Mesendoderm (in vitro differentiated cells): ENCODE data around the gene SLC25A1.

Source experiments
- DNase-seq: peaks from one replicate; pipeline ENCODE4 v3.0.0; 2013
- H2AK5ac ChIP-seq: 2 replicates; pipeline ENCODE4 v1.6.1; 2013; ENCODE audit warnings: low read length, inconsistent platforms
- H2BK120ac ChIP-seq: 2 replicates; pipeline ENCODE4 v1.6.1; 2013; ENCODE audit warnings: low read depth, mild to moderate bottlenecking, low read length, moderate library complexity, mixed read lengths
- H2BK15ac ChIP-seq: replicated peaks from 2 replicates; pipeline ENCODE4 v1.6.1; 2013; ENCODE audit warnings: low read depth, mild to moderate bottlenecking, moderate library complexity
- H2BK5ac ChIP-seq: 2 replicates; pipeline ENCODE4 v1.6.1; 2013; ENCODE audit warnings: low read length, inconsistent platforms
- H3K18ac ChIP-seq: 2 replicates; pipeline ENCODE4 v1.6.1; 2013; ENCODE audit warnings: mild to moderate bottlenecking, low read length, mixed read lengths
- H3K23ac ChIP-seq: one replicate; pipeline ENCODE4 v1.6.1; 2013; ENCODE audit warnings: low read length
- H3K27ac ChIP-seq: 2 replicates; pipeline ENCODE4 v1.5.1; 2013; ENCODE audit warnings: low read depth, mild to moderate bottlenecking, inconsistent platforms, low read length, moderate library complexity
- H3K27me3 ChIP-seq: 2 replicates; pipeline ENCODE4 v1.6.1; 2013; ENCODE audit warnings: low read length, control low read depth, mild to moderate bottlenecking, inconsistent platforms; ENCODE audit not compliant: insufficient read depth, poor library complexity
- H3K36me3 ChIP-seq: 2 replicates; pipeline ENCODE4 v1.6.1; 2013; ENCODE audit warnings: low read length, inconsistent platforms; ENCODE audit not compliant: control insufficient read depth, insufficient read depth
- H3K4ac ChIP-seq: one replicate; pipeline ENCODE4 v1.6.1; 2013; ENCODE audit warnings: low read depth, mild to moderate bottlenecking, low read length, moderate library complexity
- H3K4me1 ChIP-seq: 2 replicates; pipeline ENCODE4 v1.6.1; 2013; ENCODE audit warnings: low read depth, low read length, inconsistent platforms; ENCODE audit not compliant: control insufficient read depth
- H3K4me2 ChIP-seq: 2 replicates; pipeline ENCODE4 v1.6.1; 2013; ENCODE audit warnings: low read length
- H3K4me3 ChIP-seq: 2 replicates; pipeline ENCODE4 v1.5.1; 2013; ENCODE audit warnings: mild to moderate bottlenecking, low read length
- H3K56ac ChIP-seq: one replicate; pipeline ENCODE4 v1.6.1; 2013; ENCODE audit warnings: low read length
- H3K79me1 ChIP-seq: 2 replicates; pipeline ENCODE4 v1.6.1; 2013; ENCODE audit warnings: low read length, inconsistent platforms
- H3K79me2 ChIP-seq: 2 replicates; pipeline ENCODE4 v1.6.1; 2013; ENCODE audit warnings: mild to moderate bottlenecking, low read length; ENCODE audit not compliant: control insufficient read depth, insufficient read depth
- H3K9ac ChIP-seq: 2 replicates; pipeline ENCODE4 v1.6.1; 2013; ENCODE audit warnings: low read length, inconsistent platforms
- H4K5ac ChIP-seq: one replicate; pipeline ENCODE4 v1.6.1; 2013; ENCODE audit warnings: low read length
- H4K8ac ChIP-seq: one replicate; pipeline ENCODE4 v1.6.1; 2013; ENCODE audit warnings: low read depth, mild to moderate bottlenecking, control low read depth, low read length, moderate library complexity
- whole genome bisulfite sequencing: extraction: QIAGEN DNeasy Blood & Tissue Kit; methylation state at CpG from one replicate; pipeline ENCODE4 v1.1.7; 2013; ENCODE audit warnings: low lambda C conversion rate, missing lambda C conversion rate; ENCODE audit not compliant: insufficient coverage; ENCODE audit errors: extremely low coverage; 5-methylcytosine and 5-hydroxymethylcytosine counted together

The SLC25A1 gene

GRCh38 chr22:19176732-19177131 lies 1.8 kb downstream of the SLC25A1 start:
- no peak overlapping the region for H3K23ac ChIP-seq
- no peak overlapping the region for H2BK120ac ChIP-seq
- no peak overlapping the region for H2AK5ac ChIP-seq
- H3K4me3 ChIP-seq = no peak overlapping the region
- DNase-seq = no peak
- H2BK5ac ChIP-seq = no peak overlapping the region
- no peak overlapping the region for H3K18ac ChIP-seq
- no peak overlapping the region for H4K8ac ChIP-seq
- no peak overlapping the region for H3K4ac ChIP-seq
- H3K27ac ChIP-seq = no peak overlapping the region
- H3K36me3 ChIP-seq = peaks cover 3% of the 10 kb centered on the region
- peaks cover 26% of the 10 kb centered on the region for H3K79me2 ChIP-seq
- H3K27me3 ChIP-seq = no peaks in the 10 kb centered on the region
- peaks cover 35% of the 10 kb centered on the region for H3K79me1 ChIP-seq
- no peak overlapping the region for H3K4me2 ChIP-seq
- H3K9ac ChIP-seq = peak overlapping the region; percentile 91
- peaks cover 13% of the 10 kb centered on the region for H3K4me1 ChIP-seq
- H4K5ac ChIP-seq = no peak overlapping the region
- H2BK15ac ChIP-seq = no peak overlapping the region
- WGBS = no CpG with 5 or more reads among the region's 12 CpGs
- H3K56ac ChIP-seq = peak overlapping the region; percentile 73

GRCh38 chr22:19176175-19176643 lies 2.3 kb downstream of the SLC25A1 start:
- Histone ChIP-seq H3K36me3 (peaks cover 3% of the 10 kb centered on the region), H3K4me1 (peaks cover 13% of the 10 kb centered on the region), H2AK5ac (no peak overlapping the region), H3K27ac (no peak overlapping the region), H3K4ac (no peak overlapping the region), H4K8ac (no peak overlapping the region), H3K27me3 (no peaks in the 10 kb centered on the region), H3K79me2 (peaks cover 28% of the 10 kb centered on the region), H3K23ac (no peak overlapping the region), H3K9ac (peak overlapping the region; percentile 91), H3K56ac (peak overlapping the region; percentile 73), H3K18ac (no peak overlapping the region), H3K79me1 (peaks cover 35% of the 10 kb centered on the region), H2BK5ac (no peak overlapping the region), H3K4me2 (no peak overlapping the region), H2BK120ac (no peak overlapping the region), H4K5ac (no peak overlapping the region), H3K4me3 (no peak overlapping the region), H2BK15ac (no peak overlapping the region)
- peak; percentile 39 for DNase-seq
- no CpG with 5 or more reads among the region's 12 CpGs for whole genome bisulfite sequencing

- H3K18ac ChIP-seq = no peak overlapping the region
- peaks cover 3% of the 10 kb centered on the region for H3K36me3 ChIP-seq
- no peak overlapping the region for H3K4me2 ChIP-seq
- no peak overlapping the region for H2AK5ac ChIP-seq
- H3K4ac ChIP-seq = no peak overlapping the region
- H4K8ac ChIP-seq = no peak overlapping the region
- no peak overlapping the region for H3K23ac ChIP-seq
- peaks cover 35% of the 10 kb centered on the region for H3K79me1 ChIP-seq
- peaks cover 13% of the 10 kb centered on the region for H3K4me1 ChIP-seq
- H2BK5ac ChIP-seq = no peak overlapping the region
- WGBS = no CpG with 5 or more reads among the region's 21 CpGs
- H3K27ac ChIP-seq = no peak overlapping the region
- H2BK120ac ChIP-seq = no peak overlapping the region
- no peak overlapping the region for H3K4me3 ChIP-seq
- no peak for DNase-seq
- peaks cover 28% of the 10 kb centered on the region for H3K79me2 ChIP-seq
- H3K27me3 ChIP-seq = no peaks in the 10 kb centered on the region
- peak overlapping the region; percentile 31 for H3K56ac ChIP-seq
- H2BK15ac ChIP-seq = no peak overlapping the region
- H3K9ac ChIP-seq = peak overlapping the region; percentile 91
- no peak overlapping the region for H4K5ac ChIP-seq
Observed at GRCh38 chr22:19175602-19176174, 2.8 kb downstream of the SLC25A1 start.

- peaks cover 1% of the 10 kb centered on the region for H3K27me3 ChIP-seq
- peaks cover 28% of the 10 kb centered on the region for H3K79me2 ChIP-seq
- H2AK5ac ChIP-seq = no peak overlapping the region
- no peak overlapping the region for H3K23ac ChIP-seq
- H2BK120ac ChIP-seq = no peak overlapping the region
- H4K8ac ChIP-seq = no peak overlapping the region
- H3K56ac ChIP-seq = no peak overlapping the region
- H2BK5ac ChIP-seq = no peak overlapping the region
- H3K4me3 ChIP-seq = no peak overlapping the region
- H3K9ac ChIP-seq = no peak overlapping the region
- H3K79me1 ChIP-seq = peaks cover 35% of the 10 kb centered on the region
- H3K18ac ChIP-seq = no peak overlapping the region
- H3K4me1 ChIP-seq = peaks cover 13% of the 10 kb centered on the region
- peaks cover 3% of the 10 kb centered on the region for H3K36me3 ChIP-seq
- no peak overlapping the region for H3K4me2 ChIP-seq
- no CpG with 5 or more reads among the region's 7 CpGs for WGBS
- no peak overlapping the region for H2BK15ac ChIP-seq
- H3K4ac ChIP-seq = no peak overlapping the region
- DNase-seq = no peak
- no peak overlapping the region for H4K5ac ChIP-seq
- no peak overlapping the region for H3K27ac ChIP-seq
Observed at GRCh38 chr22:19175026-19175601, 3.4 kb downstream of the SLC25A1 start.

- no peak overlapping the region for H2BK120ac ChIP-seq
Observed at GRCh38 chr22:19174106-19175025, 4.2 kb downstream of the SLC25A1 start.

More at GRCh38 chr22:19174106-19175025, 4.2 kb downstream of the SLC25A1 start:
- Histone ChIP-seq H4K5ac (no peak overlapping the region), H3K36me3 (peaks cover 3% of the 10 kb centered on the region), H3K18ac (no peak overlapping the region), H3K56ac (peak overlapping the region; percentile 80), H3K79me1 (peaks cover 35% of the 10 kb centered on the region), H3K27ac (no peak overlapping the region), H3K4me1 (peaks cover 13% of the 10 kb centered on the region), H3K79me2 (peaks cover 28% of the 10 kb centered on the region), H2BK15ac (no peak overlapping the region), H3K4ac (no peak overlapping the region), H3K9ac (peak overlapping the region; percentile 30), H4K8ac (no peak overlapping the region), H2AK5ac (no peak overlapping the region), H3K4me2 (no peak overlapping the region), H3K27me3 (peaks cover 5% of the 10 kb centered on the region), H3K23ac (no peak overlapping the region), H3K4me3 (no peak overlapping the region), H2BK5ac (no peak overlapping the region)
- WGBS = no CpG with 5 or more reads among the region's 14 CpGs
- peak; percentile 68 for DNase-seq
